ENCODE data around the gene MAPKAPK3. TPM values are rescaled to one million over a fixed set of nuclear protein-coding genes. Genes with fewer than 3 reads are reported as not detected.

MAPKAPK3 gene
- total and polyA plus RNA-seq, 2 of the 8 experiments (the other 6 are each of a cell fraction or from before 2014, with no cell fraction given), result 65.4 to 99.8 TPM

DNA sequence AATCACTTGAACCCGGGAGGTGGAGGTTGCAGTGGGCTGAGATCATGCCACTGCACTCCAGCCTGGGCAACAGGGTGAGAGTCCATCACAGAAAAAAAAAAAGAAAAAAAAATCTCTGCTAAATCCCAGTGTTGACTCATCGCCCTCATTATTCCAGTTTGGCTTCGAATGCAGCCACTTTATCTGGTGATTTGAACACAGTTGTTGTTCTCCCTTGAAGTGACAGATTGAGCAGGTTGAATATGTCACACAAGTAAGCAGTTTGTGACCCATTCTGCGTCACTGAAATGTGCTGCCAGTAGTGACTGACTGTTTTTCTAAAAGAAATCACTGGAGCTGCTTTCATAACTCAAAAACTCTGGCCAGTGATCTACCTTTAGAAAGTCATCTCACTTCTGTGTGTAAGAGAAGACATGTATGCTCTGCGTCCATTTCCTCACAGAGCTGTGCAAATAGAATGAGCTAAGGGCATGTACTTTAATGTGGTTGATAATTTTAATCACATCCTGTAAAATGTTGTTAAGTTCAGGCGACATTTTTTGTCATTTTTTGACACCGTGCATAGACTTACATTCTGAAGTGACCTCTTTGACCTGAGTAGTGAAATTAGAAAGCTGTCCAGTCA, 70.3 kb downstream of the MAPKAPK3 start:
- H3K4ac ChIP-seq (replicated peaks; ENCODE audit: insufficient read length, low read depth, low read length), result no peak overlapping the region
- H2BK12ac ChIP-seq (ENCODE audit: low read depth, low read length), result 0 out of 2 replicates have a peak overlapping the region, but pooled peaks have one; percentile 75
- no peak overlapping the region for H2BK15ac ChIP-seq (ENCODE audit: low read length)
- ChIA-PET POLR2A (ENCODE audit: partially characterized antibody) (interaction anchor here (0.6 kb wide), 1 partner anchor 114 kb away, joined by 3 read pairs; no protein-coding TSS in a partner anchor), CTCF (ENCODE audit: partially characterized antibody) (interaction anchor here (0.7 to 2.0 kb wide), 2 partner anchors 11 to 59 kb away, joined by 3 to 10 read pairs; no protein-coding TSS in a partner anchor)
- no peak overlapping the region for H3K4me2 ChIP-seq (ENCODE audit: insufficient read depth in 1 of 2, low read depth in 2 of 2, low read length in 2 of 2)
- H4K8ac ChIP-seq (ENCODE audit: extremely low read depth, insufficient read depth, low read length), result no peak overlapping the region
- H4K5ac ChIP-seq (ENCODE audit: insufficient read length, low read depth, low read length), result no peak overlapping the region
- no peak overlapping the region for H4K91ac ChIP-seq (replicated peaks; ENCODE audit: insufficient read length, low read length)
- H3K4me3 ChIP-seq (ENCODE audit: extremely low read depth in 1 of 4, insufficient read depth in 2 of 4, low read depth in 3 of 4, low read length in 4 of 4), result no peak overlapping the region
- no peak overlapping the region for H3K9ac ChIP-seq (replicated peaks in 1 of 4; ENCODE audit: extremely low read depth in 1 of 4, low read depth in 3 of 4, low read length in 3 of 4)
- H3K23me2 ChIP-seq (ENCODE audit: low read depth, low read length), result no peaks in the 10 kb centered on the region
- H2BK5ac ChIP-seq (ENCODE audit: low read depth, low read length), result no peak overlapping the region
- H3K27ac ChIP-seq (ENCODE audit: low read depth, low read length), result no peak overlapping the region
- H3K9me3 ChIP-seq (ENCODE audit: insufficient read depth in 2 of 2, low read depth in 1 of 2, low read length in 1 of 2), result no peaks in the 10 kb centered on the region
- no peak overlapping the region for H3K56ac ChIP-seq (replicated peaks; ENCODE audit: insufficient read length, low read depth, low read length)
- peaks cover 2 to 53% of the 10 kb centered on the region in 2 experiments; a peak in 2 of 4 replicates for H3K79me2 ChIP-seq (ENCODE audit: control insufficient read depth in 1 of 2, insufficient read depth in 2 of 2, low read length in 2 of 2)
- 0 out of 2 replicates have a peak overlapping the region, but pooled peaks have one; percentile 2 for H2AK5ac ChIP-seq (ENCODE audit: low read depth, low read length)
- H3K27me3 ChIP-seq (replicated peaks in 1 of 4; ENCODE audit: control insufficient read depth in 3 of 4, extremely low read depth in 1 of 4, insufficient read depth in 3 of 4, low read length in 3 of 4), result no peaks in the 10 kb centered on the region
- peak overlapping the region; percentile 1; the same call in 1 of the 2 replicates for H2BK20ac ChIP-seq (ENCODE audit: low read length)
- no peak overlapping the region for H2AFZ ChIP-seq (ENCODE audit: low read length)
- no peak for TF ChIP-seq POLR2A (IDR thresholded peaks at IDR 0.05; ENCODE audit: control extremely low read depth in 1 of 2, low read depth in 2 of 2, low read length in 2 of 2)
- no peak for TF ChIP-seq SP1 (IDR thresholded peaks at IDR 0.05; ENCODE audit: low read depth, low read length)
- TF ChIP-seq POLR2AphosphoS5 (IDR thresholded peaks at IDR 0.05; ENCODE audit: low read depth, low read length), result no peak
- H3K18ac ChIP-seq (ENCODE audit: extremely low read depth, low read length), result no peak overlapping the region
- H3K36me3 ChIP-seq (ENCODE audit: control insufficient read depth in 2 of 4, insufficient read depth in 4 of 4, low read length in 3 of 4), result no peaks in the 10 kb centered on the region
- H2BK120ac ChIP-seq (replicated peaks; ENCODE audit: low read depth, low read length), result no peak overlapping the region
- H4K20me1 ChIP-seq (replicated peaks in 1 of 2; ENCODE audit: control insufficient read depth in 1 of 2, insufficient read depth in 2 of 2, low read length in 2 of 2), result peaks cover 0 to 3% of the 10 kb centered on the region in 2 experiments
- H3K23ac ChIP-seq (ENCODE audit: insufficient read length), result no peak overlapping the region
- H3K4me1 ChIP-seq (replicated peaks in 1 of 4; ENCODE audit: control insufficient read depth in 3 of 4, insufficient read depth in 4 of 4, low read length in 3 of 4), result peaks cover 2 to 11% (median 7%) of the 10 kb centered on the region in 4 experiments; a peak in 4 of 7 replicates
- H3K14ac ChIP-seq (ENCODE audit: insufficient read length), result no peak overlapping the region
- FAIRE-seq (no peak), DNase-seq (ENCODE audit: low read depth in 1 of 2, low spot score in 2 of 2) (no peak)
- peaks cover 9% of the 10 kb centered on the region for H3K79me1 ChIP-seq (ENCODE audit: low read depth, low read length)
- WGBS, 2 experiments (ENCODE audit: extremely low coverage in 1 of 2, insufficient coverage in 1 of 2, insufficient read length in 1 of 2, insufficient replicate concordance in 2 of 2, low coverage in 1 of 2, low lambda C conversion rate in 2 of 2, missing lambda C conversion rate in 1 of 2), result 90% methylated on average over 7 of the region's 7 CpGs; no CpG with 5 or more reads in 1 of the 2 experiments
